Cardiac muscle cell (in vitro differentiated cells and primary cell): Measurements from ENCODE around the gene ZNF512B. TPM values are rescaled to one million over a fixed set of nuclear protein-coding genes. Genes with fewer than 3 reads are reported as not detected.

Source experiments
- DNase-seq, 2 donors: peaks; one replicate each; pipeline versions ENCODE4 v3.0.0 to v3.0.0-alpha.2; 2010 to 2017; ENCODE audit warnings: low read depth in 1 of 2, low spot score in 1 of 2
- H3K27ac ChIP-seq: fragments of 200-600 bp; sonication (generic); 2 replicates; pipeline ENCODE4 v1.5.1; 2016
- H3K27me3 ChIP-seq: fragments of 200-600 bp; sonication (generic); 2 replicates; pipeline ENCODE4 v1.6.0; 2016; ENCODE audit warnings: control low read depth
- H3K36me3 ChIP-seq: fragments of 200-600 bp; sonication (generic); 2 replicates; pipeline ENCODE4 v1.5.1; 2016; ENCODE audit warnings: control low read depth
- H3K4me1 ChIP-seq: fragments of 200-600 bp; sonication (generic); 2 replicates; pipeline ENCODE4 v1.8.1; 2017; ENCODE audit warnings: low read depth, mild to moderate bottlenecking, mixed run types
- H3K4me3 ChIP-seq: fragments of 200-600 bp; sonication (generic); 2 replicates; pipeline ENCODE4 v1.5.1; 2016; ENCODE audit warnings: mild to moderate bottlenecking
- H3K9me3 ChIP-seq: fragments of 200-600 bp; sonication (generic); 2 replicates; pipeline ENCODE4 v1.5.1; 2017; ENCODE audit warnings: low read depth, mild to moderate bottlenecking, control low read depth
- CTCF ChIP-seq: IDR thresholded peaks from 2 replicates; pipeline ENCODE4 v1.5.1; 2012; ENCODE audit warnings: low read depth, mild to moderate bottlenecking, low read length
- polyA plus RNA-seq: library from polyadenylated mRNA; unstranded; fragments of >200 nt; fragmentation: Nextera tagmentation; extraction: Ambion mirVana; gene quantifications from 2 replicates; pipeline ENCODE4 v1.2.1, GENCODE V29; 2016
- total RNA-seq: library from RNA; depleted of rRNA; stranded (reverse); fragments of >200 nt; gene quantifications from 2 replicates; pipeline ENCODE4 v1.2.3, GENCODE V29; 2016

The ZNF512B gene
- total and polyA plus RNA-seq, 2 experiments from 2014 or later = 13.7 to 45.8 TPM

DNA sequence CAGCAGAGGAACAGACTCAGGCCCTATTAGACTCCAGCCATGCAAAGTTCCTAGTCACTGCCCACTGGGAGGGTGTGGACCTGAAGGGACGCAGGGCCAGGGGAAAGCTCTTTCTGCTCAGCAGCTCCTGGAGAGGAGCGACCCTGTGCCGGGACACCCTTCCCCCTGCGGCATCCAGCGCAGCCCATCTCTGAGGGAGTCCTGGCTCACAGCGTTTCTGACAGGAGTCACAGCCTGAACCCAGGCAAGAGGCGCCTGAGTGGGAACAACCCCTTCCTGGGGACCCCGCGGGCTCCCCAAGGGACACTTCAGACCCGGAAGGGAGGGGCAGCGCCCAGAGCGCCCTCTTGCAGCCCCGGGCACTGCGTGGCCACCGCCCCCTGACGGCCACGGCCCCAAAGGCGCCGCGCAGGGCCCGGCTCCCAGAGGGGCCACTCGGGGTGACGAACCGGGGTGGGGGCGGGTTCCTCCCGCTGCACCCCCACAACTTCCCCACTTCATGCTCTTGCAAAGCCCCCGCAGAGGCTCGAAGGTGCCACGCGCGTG, 14.4 kb downstream of the ZNF512B start:
- DNase-seq = peak; percentile 22 to 52
- peak; percentile 50 for TF ChIP-seq CTCF
- Histone ChIP-seq H3K9me3 (no peaks in the 10 kb centered on the region), H3K27me3 (no peaks in the 10 kb centered on the region), H3K36me3 (peaks cover 9% of the 10 kb centered on the region), H3K27ac (peak overlapping the region; percentile 96), H3K4me1 (peaks cover 29% of the 10 kb centered on the region), H3K4me3 (peak overlapping the region; percentile 98)

DNA sequence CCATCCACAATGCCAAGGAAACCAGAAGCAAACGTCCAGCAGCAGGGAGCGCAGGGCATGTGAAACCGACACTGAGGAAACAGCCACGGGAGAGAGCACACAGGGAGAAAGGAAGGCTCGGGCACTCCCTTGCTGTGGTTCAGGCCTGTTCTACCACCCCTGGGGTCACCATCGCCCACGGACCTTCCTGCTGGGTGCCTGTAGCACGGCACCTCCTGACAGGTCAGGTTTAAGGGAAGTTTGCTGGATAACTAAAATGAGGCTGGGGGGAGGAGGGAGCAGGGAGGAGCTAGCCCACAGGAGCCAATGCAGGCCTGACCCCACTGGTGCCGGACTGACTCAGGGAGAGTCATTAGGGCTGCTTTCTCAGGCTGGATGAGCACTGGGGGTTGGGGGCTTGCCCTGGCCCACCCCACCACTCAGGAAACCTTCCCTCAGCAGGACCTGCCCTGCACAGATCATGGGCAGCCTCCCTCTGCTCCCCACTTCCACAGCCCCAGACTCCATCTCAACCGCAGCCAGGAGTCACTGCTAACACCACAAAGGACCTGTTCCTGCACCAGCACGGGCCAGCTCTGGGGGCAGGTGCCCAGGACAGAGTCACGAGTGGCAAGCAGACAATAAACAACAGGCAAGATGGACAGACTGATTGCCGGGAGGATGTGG, 15.8 kb downstream of the ZNF512B start:
- H3K27ac ChIP-seq = peak overlapping the region; percentile 96
- TF ChIP-seq CTCF = no peak
- H3K4me3 ChIP-seq = no peak overlapping the region
- H3K36me3 ChIP-seq = peaks cover 4% of the 10 kb centered on the region
- H3K27me3 ChIP-seq = no peaks in the 10 kb centered on the region
- peaks cover 42% of the 10 kb centered on the region for H3K4me1 ChIP-seq
- no peaks in the 10 kb centered on the region for H3K9me3 ChIP-seq
- DNase-seq = no peak

- H3K4me1 ChIP-seq = peaks cover 42% of the 10 kb centered on the region
- no peaks in the 10 kb centered on the region for H3K9me3 ChIP-seq
Measured at GRCh38 chr20:63952769-63953168, 17.0 kb downstream of the ZNF512B start.

GRCh38 chr20:63952210-63952535, 17.6 kb downstream of the ZNF512B start:
- Histone ChIP-seq H3K9me3 (no peaks in the 10 kb centered on the region), H3K4me3 (no peak overlapping the region), H3K27me3 (no peaks in the 10 kb centered on the region), H3K27ac (peak overlapping the region; percentile 84), H3K4me1 (peaks cover 42% of the 10 kb centered on the region), H3K36me3 (no peaks in the 10 kb centered on the region)
- DNase-seq = no peak
- no peak for TF ChIP-seq CTCF

More at GRCh38 chr20:63952769-63953168, 17.0 kb downstream of the ZNF512B start:
- Histone ChIP-seq H3K36me3 (no peaks in the 10 kb centered on the region), H3K27ac (no peak overlapping the region), H3K27me3 (no peaks in the 10 kb centered on the region), H3K4me3 (no peak overlapping the region)
- TF ChIP-seq CTCF = no peak
- DNase-seq = no peak

- Histone ChIP-seq H3K27ac (peak overlapping the region; percentile 84), H3K9me3 (no peaks in the 10 kb centered on the region), H3K27me3 (no peaks in the 10 kb centered on the region), H3K4me3 (no peak overlapping the region), H3K36me3 (no peaks in the 10 kb centered on the region), H3K4me1 (peaks cover 42% of the 10 kb centered on the region)
- TF ChIP-seq CTCF = no peak
- DNase-seq = no peak
Measured at GRCh38 chr20:63951398-63952209, 18.1 kb downstream of the ZNF512B start.
